Liver (tissue), 9 donors: Measurements from ENCODE around the gene PARK7. TPM values are rescaled to one million over a fixed set of nuclear protein-coding genes. Genes with fewer than 3 reads are reported as not detected.
A peak's percentile ranks its signal among the peaks of the same experiment; 100 is the strongest.

Experiments used
- DNase-seq: peaks from one replicate; pipeline ENCODE4 v3.0.0-alpha.2; 2017; ENCODE audit warnings: low spot score
- H3K27ac ChIP-seq, 2 donors: one replicate each; pipeline ENCODE4 v1.7.0; 2013; ENCODE audit warnings: inconsistent platforms in 2 of 2, low read length in 2 of 2, control low read depth in 1 of 2, low read depth in 1 of 2, mild to moderate bottlenecking in 1 of 2
- H3K27me3 ChIP-seq, 4 donors: one replicate each; pipeline versions ENCODE4 v1.6.1 to v1.7.0; 2013; ENCODE audit warnings: low read length in 3 of 4, inconsistent platforms in 1 of 4, mild to moderate bottlenecking in 1 of 4, moderate library complexity in 1 of 4; ENCODE audit not compliant: control insufficient read depth in 4 of 4, insufficient read depth in 4 of 4
- H3K36me3 ChIP-seq, 4 donors: one replicate each; pipeline versions ENCODE4 v1.6.1 to v1.7.0; 2013; ENCODE audit warnings: low read length in 3 of 4, mild to moderate bottlenecking in 3 of 4, low read depth in 1 of 4, moderate library complexity in 1 of 4; ENCODE audit not compliant: control insufficient read depth in 4 of 4, insufficient read depth in 3 of 4
- H3K4me1 ChIP-seq, 4 donors: one replicate each; pipeline versions ENCODE4 v1.6.1 to v1.7.0; 2013; ENCODE audit warnings: low read length in 3 of 4, mild to moderate bottlenecking in 3 of 4, moderate library complexity in 1 of 4; ENCODE audit not compliant: control insufficient read depth in 4 of 4, insufficient read depth in 4 of 4
- H3K4me3 ChIP-seq, 3 donors: one replicate each; pipeline versions ENCODE4 v1.6.1 to v1.7.0; 2013; ENCODE audit warnings: low read length in 3 of 3, control low read depth in 1 of 3, low read depth in 1 of 3, mild to moderate bottlenecking in 1 of 3
- H3K9ac ChIP-seq, 2 donors: one replicate each; pipeline ENCODE4 v1.7.0; 2013; ENCODE audit warnings: low read length in 2 of 2, mild to moderate bottlenecking in 2 of 2, moderate library complexity in 2 of 2, control low read depth in 1 of 2, low read depth in 1 of 2
- H3K9me3 ChIP-seq, 4 donors: one replicate each; pipeline versions ENCODE4 v1.6.1 to v1.7.0; 2013; ENCODE audit warnings: low read length in 3 of 4; ENCODE audit not compliant: control insufficient read depth in 4 of 4
- EGR1 ChIP-seq, 2 donors: IDR thresholded peaks; 2 replicates each; pipeline ENCODE4 v1.6.1; 2016 to 2018; ENCODE audit warnings: antibody characterized with exemption in 2 of 2, low read depth in 2 of 2
- GABPA ChIP-seq, 2 donors: IDR thresholded peaks in 1 of 2; conservative IDR thresholded peaks in 1 of 2; 2 replicates each; pipeline ENCODE4 v1.6.1; 2016; ENCODE audit warnings: antibody characterized with exemption in 2 of 2, mild to moderate bottlenecking in 1 of 2, moderate library complexity in 1 of 2
- JUND ChIP-seq, 2 donors: IDR thresholded peaks; 2 replicates each; pipeline ENCODE4 v1.6.1; 2016; ENCODE audit warnings: antibody characterized with exemption in 2 of 2
- RAD21 ChIP-seq, 2 donors: IDR thresholded peaks; 2 replicates each; pipeline ENCODE4 v1.6.1; 2016; ENCODE audit warnings: antibody characterized with exemption in 2 of 2, mild to moderate bottlenecking in 2 of 2
- RXRA ChIP-seq, 2 donors: IDR thresholded peaks; 2 replicates each; pipeline ENCODE4 v1.6.1; 2017 to 2018; ENCODE audit warnings: antibody characterized with exemption in 2 of 2, mild to moderate bottlenecking in 1 of 2
- SP1 ChIP-seq: IDR thresholded peaks from 2 replicates; pipeline ENCODE4 v1.6.1; 2018; ENCODE audit warnings: antibody characterized with exemption, mild to moderate bottlenecking
- TAF1 ChIP-seq: conservative IDR thresholded peaks from 2 replicates; pipeline ENCODE4 v1.6.1; 2016; ENCODE audit warnings: antibody characterized with exemption, mild to moderate bottlenecking
- YY1 ChIP-seq: IDR thresholded peaks from 2 replicates; pipeline ENCODE4 v1.6.1; 2016; ENCODE audit warnings: antibody characterized with exemption, mild to moderate bottlenecking
- WGBS: extraction: QIAGEN DNeasy Blood & Tissue Kit; methylation state at CpG from one replicate; pipeline ENCODE4 v1.1.7; 2013; 5-methylcytosine and 5-hydroxymethylcytosine counted together
- polyA plus RNA-seq, 2 donors: library from polyadenylated mRNA; stranded (reverse) in 1 of 2; unstranded in 1 of 2; fragments of 200-250 nt in 1 of 2; fragments of >200 nt in 1 of 2; fragmentation: Nextera tagmentation in 1 of 2; extraction: Ambion mirVana in 1 of 2; gene quantifications; one replicate each; pipeline versions ENCODE4 v1.2.1 to v1.2.3, GENCODE V29; 2013 to 2015
- total RNA-seq, 2 donors: library from RNA; depleted of rRNA; stranded (reverse); fragments of >200 nt; gene quantifications; one replicate each; pipeline ENCODE4 v1.2.3, GENCODE V29; 2014
- TF ChIP-seq, protein P1 (sequence below): fragments of 150-350 bp; IDR thresholded peaks from 2 replicates; pipeline ENCODE4 v1.5.1; 2017; ENCODE audit warnings: improper control_type of control experiment, low read depth, low read length; ENCODE audit not compliant: missing input control
- TF ChIP-seq, protein P2 (sequence below): IDR thresholded peaks from 2 replicates; pipeline ENCODE4 v1.6.1; 2016; ENCODE audit warnings: antibody characterized with exemption
- TF ChIP-seq, protein P3 (sequence below): IDR thresholded peaks from 2 replicates; pipeline ENCODE4 v1.6.1; 2016; ENCODE audit warnings: antibody characterized with exemption, mild to moderate bottlenecking
- donor health status: healthy.
- donor health status: healthy.
- donor health status: healthy.
- donor health status: healthy.
- donor health status: healthy.

PARK7 gene
- total and polyA plus RNA-seq, 4 donors, result 107 to 297 (median 181) TPM

DNA sequence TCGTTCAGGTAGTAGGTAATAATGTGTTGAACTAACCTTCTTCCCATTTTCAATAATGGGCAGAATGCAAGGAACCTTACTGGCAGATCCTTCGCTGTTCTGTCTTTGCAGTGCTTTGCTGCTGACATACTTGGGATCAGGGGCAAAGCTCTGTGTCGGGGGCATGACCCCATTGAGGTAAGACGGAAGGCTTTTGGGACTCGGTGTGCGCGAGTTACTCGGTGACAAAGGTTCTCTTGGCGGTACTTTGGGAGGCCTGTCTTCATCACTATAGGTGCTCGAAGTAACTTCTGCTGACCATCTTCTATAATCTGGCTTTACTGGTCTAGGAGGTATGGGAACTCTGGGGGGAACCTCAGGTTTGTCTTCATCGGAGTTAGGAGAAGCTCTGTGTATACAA is 51.9 kb downstream of the PARK7 start (continued):
- TF ChIP-seq, protein P1, sequence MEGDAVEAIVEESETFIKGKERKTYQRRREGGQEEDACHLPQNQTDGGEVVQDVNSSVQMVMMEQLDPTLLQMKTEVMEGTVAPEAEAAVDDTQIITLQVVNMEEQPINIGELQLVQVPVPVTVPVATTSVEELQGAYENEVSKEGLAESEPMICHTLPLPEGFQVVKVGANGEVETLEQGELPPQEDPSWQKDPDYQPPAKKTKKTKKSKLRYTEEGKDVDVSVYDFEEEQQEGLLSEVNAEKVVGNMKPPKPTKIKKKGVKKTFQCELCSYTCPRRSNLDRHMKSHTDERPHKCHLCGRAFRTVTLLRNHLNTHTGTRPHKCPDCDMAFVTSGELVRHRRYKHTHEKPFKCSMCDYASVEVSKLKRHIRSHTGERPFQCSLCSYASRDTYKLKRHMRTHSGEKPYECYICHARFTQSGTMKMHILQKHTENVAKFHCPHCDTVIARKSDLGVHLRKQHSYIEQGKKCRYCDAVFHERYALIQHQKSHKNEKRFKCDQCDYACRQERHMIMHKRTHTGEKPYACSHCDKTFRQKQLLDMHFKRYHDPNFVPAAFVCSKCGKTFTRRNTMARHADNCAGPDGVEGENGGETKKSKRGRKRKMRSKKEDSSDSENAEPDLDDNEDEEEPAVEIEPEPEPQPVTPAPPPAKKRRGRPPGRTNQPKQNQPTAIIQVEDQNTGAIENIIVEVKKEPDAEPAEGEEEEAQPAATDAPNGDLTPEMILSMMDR, result no peak
- TF ChIP-seq JUND (IDR thresholded peaks at IDR 0.05), result no peak
- no peak for TF ChIP-seq EGR1 (IDR thresholded peaks at IDR 0.05; ENCODE audit: low read depth in 2 of 2)
- no peak for TF ChIP-seq RAD21 (IDR thresholded peaks at IDR 0.05)

DNA sequence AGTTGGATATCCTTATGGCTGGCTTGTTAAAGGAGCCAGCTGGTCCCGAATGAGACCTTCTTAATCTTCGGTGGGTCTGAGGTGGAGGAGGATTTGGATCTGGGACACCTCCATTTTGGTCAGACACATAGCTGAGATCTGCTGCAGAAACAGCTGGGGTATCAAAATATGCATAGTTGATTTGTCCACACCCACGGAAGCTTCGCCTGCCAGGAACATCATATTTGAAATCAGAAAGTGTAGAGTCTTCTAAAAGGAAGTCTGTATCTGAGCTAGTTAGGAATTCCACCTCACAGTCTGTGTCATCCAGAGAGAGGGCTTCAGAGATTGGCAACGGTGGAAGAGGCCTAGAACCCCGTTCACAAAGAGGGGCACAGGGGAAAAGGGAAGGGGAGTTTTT is 52.3 kb downstream of the PARK7 start:
- H3K4me1 ChIP-seq, result peaks cover 2 to 24% (median 12%) of the 10 kb centered on the region in 4 donors
- 74% methylated on average over 6 of the region's 6 CpGs for WGBS
- H3K27me3 ChIP-seq, result no peaks in the 10 kb centered on the region
- H3K4me3 ChIP-seq, result no peak overlapping the region
- H3K9ac ChIP-seq, result peak overlapping the region in 1 of 2 donors; percentile 1
- H3K9me3 ChIP-seq, result no peaks in the 10 kb centered on the region
- TF ChIP-seq RXRA (IDR thresholded peaks at IDR 0.05), result no peak
- TF ChIP-seq, protein P2, sequence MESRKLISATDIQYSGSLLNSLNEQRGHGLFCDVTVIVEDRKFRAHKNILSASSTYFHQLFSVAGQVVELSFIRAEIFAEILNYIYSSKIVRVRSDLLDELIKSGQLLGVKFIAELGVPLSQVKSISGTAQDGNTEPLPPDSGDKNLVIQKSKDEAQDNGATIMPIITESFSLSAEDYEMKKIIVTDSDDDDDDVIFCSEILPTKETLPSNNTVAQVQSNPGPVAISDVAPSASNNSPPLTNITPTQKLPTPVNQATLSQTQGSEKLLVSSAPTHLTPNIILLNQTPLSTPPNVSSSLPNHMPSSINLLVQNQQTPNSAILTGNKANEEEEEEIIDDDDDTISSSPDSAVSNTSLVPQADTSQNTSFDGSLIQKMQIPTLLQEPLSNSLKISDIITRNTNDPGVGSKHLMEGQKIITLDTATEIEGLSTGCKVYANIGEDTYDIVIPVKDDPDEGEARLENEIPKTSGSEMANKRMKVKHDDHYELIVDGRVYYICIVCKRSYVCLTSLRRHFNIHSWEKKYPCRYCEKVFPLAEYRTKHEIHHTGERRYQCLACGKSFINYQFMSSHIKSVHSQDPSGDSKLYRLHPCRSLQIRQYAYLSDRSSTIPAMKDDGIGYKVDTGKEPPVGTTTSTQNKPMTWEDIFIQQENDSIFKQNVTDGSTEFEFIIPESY, result peak; percentile 31
- no peak for TF ChIP-seq JUND (IDR thresholded peaks at IDR 0.05)
- TF ChIP-seq TAF1, result no peak
- TF ChIP-seq GABPA (IDR thresholded peaks at IDR 0.05 in 1 of 2, conservative IDR thresholded peaks at IDR 0.05 in 1 of 2), result no peak
- no peak for DNase-seq
- H3K27ac ChIP-seq, result peak overlapping the region; percentile 17 to 48
- peaks cover 3 to 60% (median 49%) of the 10 kb centered on the region in 4 donors for H3K36me3 ChIP-seq

DNA sequence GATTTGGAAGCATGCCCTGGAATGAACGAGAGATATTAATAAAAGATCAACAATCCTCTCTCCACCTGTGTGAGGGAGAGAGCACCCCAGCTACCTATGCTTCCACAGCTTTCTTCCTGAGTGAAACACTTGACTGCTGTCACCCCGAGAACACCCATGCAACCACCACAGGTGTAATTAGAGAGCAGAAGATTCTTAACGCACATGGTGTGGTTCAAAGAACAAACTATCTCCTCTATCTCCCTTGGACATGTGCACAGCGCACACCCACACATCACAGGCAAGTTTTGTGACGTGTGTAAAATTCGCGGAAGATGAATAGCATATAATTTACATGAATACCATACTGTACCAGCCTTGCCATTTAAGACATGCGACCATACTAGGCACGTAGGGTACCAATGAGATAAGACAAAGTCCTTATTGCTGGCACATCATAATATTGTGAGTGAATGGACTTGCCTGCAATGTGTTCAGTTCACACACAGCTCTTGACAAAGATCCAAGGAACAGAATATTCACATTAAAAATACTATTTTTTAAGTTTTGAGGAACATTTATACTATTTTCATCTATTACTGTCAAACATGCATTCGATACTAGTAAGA is 53.0 kb downstream of the PARK7 start:
- Histone ChIP-seq H3K9ac (peak overlapping the region in 1 of 2 donors; percentile 49), H3K4me3 (no peak overlapping the region), H3K27me3 (no peaks in the 10 kb centered on the region), H3K4me1 (peaks cover 4 to 25% (median 14%) of the 10 kb centered on the region in 4 donors), H3K27ac (peak overlapping the region; percentile 48 to 57), H3K36me3 (peaks cover 3 to 66% (median 50%) of the 10 kb centered on the region in 4 donors), H3K9me3 (no peaks in the 10 kb centered on the region)
- no peak for DNase-seq
- 71% methylated on average over 10 of the region's 10 CpGs for WGBS
- TF ChIP-seq, protein P3, sequence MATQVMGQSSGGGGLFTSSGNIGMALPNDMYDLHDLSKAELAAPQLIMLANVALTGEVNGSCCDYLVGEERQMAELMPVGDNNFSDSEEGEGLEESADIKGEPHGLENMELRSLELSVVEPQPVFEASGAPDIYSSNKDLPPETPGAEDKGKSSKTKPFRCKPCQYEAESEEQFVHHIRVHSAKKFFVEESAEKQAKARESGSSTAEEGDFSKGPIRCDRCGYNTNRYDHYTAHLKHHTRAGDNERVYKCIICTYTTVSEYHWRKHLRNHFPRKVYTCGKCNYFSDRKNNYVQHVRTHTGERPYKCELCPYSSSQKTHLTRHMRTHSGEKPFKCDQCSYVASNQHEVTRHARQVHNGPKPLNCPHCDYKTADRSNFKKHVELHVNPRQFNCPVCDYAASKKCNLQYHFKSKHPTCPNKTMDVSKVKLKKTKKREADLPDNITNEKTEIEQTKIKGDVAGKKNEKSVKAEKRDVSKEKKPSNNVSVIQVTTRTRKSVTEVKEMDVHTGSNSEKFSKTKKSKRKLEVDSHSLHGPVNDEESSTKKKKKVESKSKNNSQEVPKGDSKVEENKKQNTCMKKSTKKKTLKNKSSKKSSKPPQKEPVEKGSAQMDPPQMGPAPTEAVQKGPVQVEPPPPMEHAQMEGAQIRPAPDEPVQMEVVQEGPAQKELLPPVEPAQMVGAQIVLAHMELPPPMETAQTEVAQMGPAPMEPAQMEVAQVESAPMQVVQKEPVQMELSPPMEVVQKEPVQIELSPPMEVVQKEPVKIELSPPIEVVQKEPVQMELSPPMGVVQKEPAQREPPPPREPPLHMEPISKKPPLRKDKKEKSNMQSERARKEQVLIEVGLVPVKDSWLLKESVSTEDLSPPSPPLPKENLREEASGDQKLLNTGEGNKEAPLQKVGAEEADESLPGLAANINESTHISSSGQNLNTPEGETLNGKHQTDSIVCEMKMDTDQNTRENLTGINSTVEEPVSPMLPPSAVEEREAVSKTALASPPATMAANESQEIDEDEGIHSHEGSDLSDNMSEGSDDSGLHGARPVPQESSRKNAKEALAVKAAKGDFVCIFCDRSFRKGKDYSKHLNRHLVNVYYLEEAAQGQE, result no peak
- no peak for TF ChIP-seq GABPA (IDR thresholded peaks at IDR 0.05 in 1 of 2, conservative IDR thresholded peaks at IDR 0.05 in 1 of 2)
- TF ChIP-seq YY1, result no peak
- TF ChIP-seq SP1, result no peak
